Heart right ventricle (tissue), 16 donors: ENCODE data around the gene COX4I2. TPM values are rescaled to one million over a fixed set of nuclear protein-coding genes. Genes with fewer than 3 reads are reported as not detected.
"Not testable (repeated sequence)": the region's sequence is repeated elsewhere in the genome, so short reads cannot be mapped to it uniquely, and the experiment has no call there.

Experiments used
- ATAC-seq, 8 donors: fragments of 200-7000 bp; cut with Tn5 transposase; one replicate each; pipeline ENCODE4 v1.9.1; 2020; ENCODE audit warnings: mild to moderate bottlenecking in 8 of 8, moderate library complexity in 8 of 8, moderate number of reproducible peaks in 1 of 8
- DNase-seq, 2 donors: peaks; one replicate each; pipeline ENCODE4 v3.0.0-alpha.2; 2020
- H3K27ac ChIP-seq, 10 donors: fragments of 200-600 bp; sonication (generic) in 2 of 10; one replicate each; pipeline versions ENCODE4 v1.5.0 to v1.8.0; 2020 to 2022; ENCODE audit warnings: mild to moderate bottlenecking in 3 of 10
- H3K27me3 ChIP-seq, 7 donors: fragments of 200-600 bp; one replicate each; pipeline ENCODE4 v1.8.0; 2021 to 2022; ENCODE audit warnings: mild to moderate bottlenecking in 2 of 7
- H3K36me3 ChIP-seq, 9 donors: fragments of 200-600 bp; sonication (generic) in 1 of 9; one replicate each; pipeline versions ENCODE4 v1.5.0 to v1.8.0; 2020 to 2022; ENCODE audit warnings: mild to moderate bottlenecking in 2 of 9
- H3K4me1 ChIP-seq, 9 donors: fragments of 200-600 bp; sonication (generic) in 1 of 9; one replicate each; pipeline versions ENCODE4 v1.5.0 to v1.8.0; 2020 to 2022; ENCODE audit warnings: mild to moderate bottlenecking in 4 of 9
- H3K4me3 ChIP-seq, 10 donors: fragments of 200-600 bp; sonication (generic) in 2 of 10; one replicate each; pipeline versions ENCODE4 v1.5.0 to v1.8.0; 2020 to 2022; ENCODE audit warnings: mild to moderate bottlenecking in 7 of 10, moderate library complexity in 2 of 10
- H3K9me3 ChIP-seq, 11 donors: fragments of 200-600 bp in 10 of 11; sonication (generic) in 2 of 11; one replicate each; pipeline versions ENCODE4 v1.5.0 to v1.8.0; 2013 to 2022; ENCODE audit warnings: mild to moderate bottlenecking in 2 of 11, control low read depth in 1 of 11, moderate library complexity in 1 of 11
- CTCF ChIP-seq, 9 donors: fragments of 200-600 bp; sonication (generic) in 2 of 9; IDR thresholded peaks; one replicate each; pipeline versions ENCODE4 v1.5.0 to v1.8.0; 2021 to 2022; ENCODE audit warnings: antibody characterized with exemption in 9 of 9, mild to moderate bottlenecking in 5 of 9, moderate library complexity in 1 of 9
- WGBS, 2 donors: extraction: QIAGEN DNeasy Blood & Tissue Kit; methylation state at CpG; one replicate each; pipeline ENCODE4 v1.1.7; 2013; ENCODE audit warnings: inconsistent platforms in 1 of 2; 5-methylcytosine and 5-hydroxymethylcytosine counted together
- intact Hi-C, 10 donors: fragments of 100-400 bp; cut with DNase I; formaldehyde crosslinking; loops; one replicate each; pipeline versions ENCODE4 v1.11.1 to v1.14.2; 2022
- polyA plus RNA-seq, 2 donors: library from polyadenylated mRNA; stranded (reverse); fragments of 200-250 nt; gene quantifications; one replicate each; pipeline ENCODE4 v1.2.3, GENCODE V29; 2013
- total RNA-seq, 10 donors: library from RNA; stranded (reverse); fragmentation: NEBNext Ultra II Directional in 3 of 10; extraction: Animal tissue kit (Norgen Biotek cat#: 25700) in 3 of 10; gene quantifications; one replicate each; pipeline versions ENCODE4 v1.2.1 to v1.2.4, GENCODE V29; 2021 to 2023
- donor health status: Arrhythmogenic right ventricular cardiomyopathy.
- donor health status: ischemic (EF 13 %, LVEDD 7.1; RV severe dilation, severe dysfunction).
- donor health status: healthy with polysubstance abuse.
- donor health status: DM: no; HTN: yes; CAD: no.
- donor health status: DM: no; HTN: no; CAD: no.
- donor health status: ischemic (EF 25% LVEDD 6.9; RV normal size, moderate dysfunction).
- donor health status: ischemic (EF 25% LVEDD 5.7; RV mildly dilated, moderate dysfunction).
- donor health status: healthy.
- donor health status: DM: yes; HTN: yes; CAD: no.
- donor health status: Ischemic cardiomyopathy.
- donor health status: ischemic (EF 35%, LVEDD 5.7; RV mildly dilated, moderate dysfunction).
- donor health status: nonischemic (EF 11% LVEDD 7.7; RV severe dilation, severe dysfunction).
- donor health status: DM: yes; HTN: yes; CAD: no.
- donor health status: PGD.
- donor health status: ischemic (EF 29% LVEDD 5.4; RV normal size, mild dysfunction).
- donor health status: nonischemic (EF 23%, LVEDD 6.1; RV moderate dilation, normal function).

The COX4I2 gene
- total and polyA plus RNA-seq, 12 donors, result 3.8 to 103 (median 8.2) TPM

- Histone ChIP-seq H3K4me1 (peaks cover 55 to 95% (median 93%) of the 10 kb centered on the region in 9 donors), H3K27me3 (no peaks in the 10 kb centered on the region), H3K36me3 (peaks cover 0 to 48% (median 9%) of the 10 kb centered on the region in 9 donors), H3K9me3 (no peaks in the 10 kb centered on the region), H3K4me3 (no peak overlapping the region), H3K27ac (peak overlapping the region; percentile 86 to 96 (median 89))
- DNase-seq (no peak), ATAC-seq (no peak)
- WGBS, 2 donors, result 76 to 78% methylated on average over 15 of the region's 15 CpGs
- no peak for TF ChIP-seq CTCF (IDR thresholded peaks at IDR 0.05)
- intact Hi-C loops, result loop anchor here in 1 of 10 donors (5.0 kb wide), 1 partner anchor 55 kb away; the partner anchor contains the start of gene BCL2L1
These were observed 29.9 kb downstream of the COX4I2 start for GRCh38 chr20:31667315-31668285.

- not testable (repeated sequence) for ATAC-seq, H3K9me3 ChIP-seq, DNase-seq, H3K4me3 ChIP-seq, H3K27me3 ChIP-seq
- Histone ChIP-seq H3K27ac (peak overlapping the region; percentile 86 to 96 (median 89)), H3K4me1 (peaks cover 58 to 100% (median 99%) of the 10 kb centered on the region in 9 donors), H3K36me3 (peaks cover 0 to 46% (median 9%) of the 10 kb centered on the region in 9 donors)
- intact Hi-C loops, result loop anchor here in 1 of 10 donors (5.0 kb wide), 1 partner anchor 53 kb away; the partner anchor contains the start of gene BCL2L1
- 100% methylated on average over 2 of the region's 2 CpGs for WGBS, 2 donors
These were observed 31.2 kb downstream of the COX4I2 start for GRCh38 chr20:31668944-31669343.

GRCh38 chr20:31669876-31670275, 32.2 kb downstream of the COX4I2 start:
- intact Hi-C loops, result loop anchor here in 5 of 10 donors (1.0 to 5.0 kb wide), 6 partner anchors 42 to 53 kb away; partner anchors contain the start of gene BCL2L1 (in 2 of the 5)
- WGBS, 2 donors, result 15 to 29% methylated on average over 3 of the region's 3 CpGs
- H3K9me3 ChIP-seq, result no peaks in the 10 kb centered on the region
- no peak for DNase-seq
- no peaks in the 10 kb centered on the region for H3K27me3 ChIP-seq
- ATAC-seq, result peak in 4 of 8 donors; percentile 7 to 14 (median 12)
- no peak for TF ChIP-seq CTCF (IDR thresholded peaks at IDR 0.05)
- H3K4me3 ChIP-seq, result peak overlapping the region in 1 of 10 donors; percentile 17
- H3K4me1 ChIP-seq, result peaks cover 60 to 100% (median 99%) of the 10 kb centered on the region in 9 donors
- H3K27ac ChIP-seq, result peak overlapping the region; percentile 86 to 96 (median 89)
- H3K36me3 ChIP-seq, result peaks cover 0 to 37% (median 8%) of the 10 kb centered on the region in 9 donors

GRCh38 chr20:31670371-31671228, 32.9 kb downstream of the COX4I2 start:
- Histone ChIP-seq H3K27me3 (no peaks in the 10 kb centered on the region), H3K36me3 (peaks cover 0 to 29% (median under 1%) of the 10 kb centered on the region in 9 donors), H3K4me3 (peak overlapping the region in 3 of 10 donors; percentile 6 to 17 (median 11)), H3K27ac (peak overlapping the region; percentile 86 to 96 (median 89)), H3K4me1 (peaks cover 61 to 100% (median 99%) of the 10 kb centered on the region in 9 donors), H3K9me3 (no peaks in the 10 kb centered on the region)
- peak; percentile 72 to 77 for DNase-seq
- intact Hi-C loops, result loop anchor here in 4 of 10 donors (1.0 to 5.0 kb wide), 5 partner anchors 42 to 52 kb away; partner anchors contain the start of gene BCL2L1 (in 1 of the 4)
- 21 to 25% methylated on average over 10 of the region's 10 CpGs for WGBS, 2 donors
- no peak for TF ChIP-seq CTCF (IDR thresholded peaks at IDR 0.05)
- ATAC-seq, result peak; percentile 51 to 85 (median 74)
